ENCODE measurements around the gene INPP5E. TPM values are rescaled to one million over a fixed set of nuclear protein-coding genes. Genes with fewer than 3 reads are reported as not detected.

The INPP5E gene
- polyA plus RNA-seq, 2 of the 4 experiments (the other 2 are of a cell fraction): 5.2 to 11.2 TPM

GRCh38 chr9:136436055-136436634, 3.5 kb downstream of the INPP5E start:
- ATAC-seq (no peak), DNase-seq (ENCODE audit: low read depth in 1 of 2, low spot score in 1 of 2) (no peak), FAIRE-seq (no peak)
- Histone ChIP-seq H3K4me1 (peaks cover 17% of the 10 kb centered on the region), H3K4me3 (no peak overlapping the region), H3K27ac (no peak overlapping the region), H3K4me2 (no peak overlapping the region), H3K9me3 (no peaks in the 10 kb centered on the region)
- POLR2A ChIA-PET: no interaction called here
- CTCF ChIA-PET: interaction anchor here (0.8 to 1.8 kb wide), 4 partner anchors 11 to 73 kb away, joined by 3 read pairs; no protein-coding TSS in a partner anchor
- WGBS (ENCODE audit: missing lambda C conversion rate): 95% methylated on average over 16 of the region's 25 CpGs
- TF ChIP-seq RNF2 (IDR thresholded peaks at IDR 0.05; ENCODE audit: borderline replicate concordance, low read depth) (no peak), MAZ (IDR thresholded peaks at IDR 0.05; ENCODE audit: borderline replicate concordance, low read depth, low read length) (no peak), HDAC2 (IDR thresholded peaks at IDR 0.05) (no peak)

- Histone ChIP-seq H3K9me3 (no peaks in the 10 kb centered on the region), H3K4me3 (no peak overlapping the region), H3K4me1 (peaks cover 13% of the 10 kb centered on the region), H3K4me2 (no peak overlapping the region), H3K27ac (no peak overlapping the region)
- TF ChIP-seq RAD21 (conservative IDR thresholded peaks at IDR 0.05 in 1 of 2, IDR thresholded peaks at IDR 0.05 in 1 of 2): no peak
- TF ChIP-seq, protein P1, sequence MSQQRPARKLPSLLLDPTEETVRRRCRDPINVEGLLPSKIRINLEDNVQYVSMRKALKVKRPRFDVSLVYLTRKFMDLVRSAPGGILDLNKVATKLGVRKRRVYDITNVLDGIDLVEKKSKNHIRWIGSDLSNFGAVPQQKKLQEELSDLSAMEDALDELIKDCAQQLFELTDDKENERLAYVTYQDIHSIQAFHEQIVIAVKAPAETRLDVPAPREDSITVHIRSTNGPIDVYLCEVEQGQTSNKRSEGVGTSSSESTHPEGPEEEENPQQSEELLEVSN (IDR thresholded peaks at IDR 0.05; ENCODE audit: borderline replicate concordance, low read depth): no peak
- TF ChIP-seq MAX (IDR thresholded peaks at IDR 0.05): no peak
- no peak for TF ChIP-seq BHLHE40 (IDR thresholded peaks at IDR 0.05; ENCODE audit: low read depth, low read length)
- TF ChIP-seq, protein P2, sequence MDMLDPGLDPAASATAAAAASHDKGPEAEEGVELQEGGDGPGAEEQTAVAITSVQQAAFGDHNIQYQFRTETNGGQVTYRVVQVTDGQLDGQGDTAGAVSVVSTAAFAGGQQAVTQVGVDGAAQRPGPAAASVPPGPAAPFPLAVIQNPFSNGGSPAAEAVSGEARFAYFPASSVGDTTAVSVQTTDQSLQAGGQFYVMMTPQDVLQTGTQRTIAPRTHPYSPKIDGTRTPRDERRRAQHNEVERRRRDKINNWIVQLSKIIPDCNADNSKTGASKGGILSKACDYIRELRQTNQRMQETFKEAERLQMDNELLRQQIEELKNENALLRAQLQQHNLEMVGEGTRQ (IDR thresholded peaks at IDR 0.05): no peak
- TF ChIP-seq, protein P3, sequence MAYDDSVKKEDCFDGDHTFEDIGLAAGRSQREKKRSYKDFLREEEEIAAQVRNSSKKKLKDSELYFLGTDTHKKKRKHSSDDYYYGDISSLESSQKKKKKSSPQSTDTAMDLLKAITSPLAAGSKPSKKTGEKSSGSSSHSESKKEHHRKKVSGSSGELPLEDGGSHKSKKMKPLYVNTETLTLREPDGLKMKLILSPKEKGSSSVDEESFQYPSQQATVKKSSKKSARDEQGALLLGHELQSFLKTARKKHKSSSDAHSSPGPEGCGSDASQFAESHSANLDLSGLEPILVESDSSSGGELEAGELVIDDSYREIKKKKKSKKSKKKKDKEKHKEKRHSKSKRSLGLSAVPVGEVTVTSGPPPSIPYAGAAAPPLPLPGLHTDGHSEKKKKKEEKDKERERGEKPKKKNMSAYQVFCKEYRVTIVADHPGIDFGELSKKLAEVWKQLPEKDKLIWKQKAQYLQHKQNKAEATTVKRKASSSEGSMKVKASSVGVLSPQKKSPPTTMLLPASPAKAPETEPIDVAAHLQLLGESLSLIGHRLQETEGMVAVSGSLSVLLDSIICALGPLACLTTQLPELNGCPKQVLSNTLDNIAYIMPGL (CRISPR knock-in tag; IDR thresholded peaks at IDR 0.05; ENCODE audit: borderline replicate concordance): no peak
- TF ChIP-seq CEBPB (IDR thresholded peaks at IDR 0.05): no peak
- TF ChIP-seq GATA3 (IDR thresholded peaks at IDR 0.05; ENCODE audit: borderline replicate concordance): no peak
- no peak for TF ChIP-seq FOSB (CRISPR knock-in tag; IDR thresholded peaks at IDR 0.05)
- ChIA-PET POLR2A (no interaction called here), CTCF (interaction anchor here (1.0 to 1.9 kb wide), 6 partner anchors 10 to 192 kb away, joined by 3 to 9 read pairs (median 4); no protein-coding TSS in a partner anchor)
- FAIRE-seq (no peak), ATAC-seq (no peak), DNase-seq (ENCODE audit: low read depth in 1 of 2, low spot score in 1 of 2) (no peak)
- 87% methylated on average over 7 of the region's 17 CpGs for WGBS (ENCODE audit: missing lambda C conversion rate)
Measured at GRCh38 chr9:136434580-136435169, 5.0 kb downstream of the INPP5E start.

DNA sequence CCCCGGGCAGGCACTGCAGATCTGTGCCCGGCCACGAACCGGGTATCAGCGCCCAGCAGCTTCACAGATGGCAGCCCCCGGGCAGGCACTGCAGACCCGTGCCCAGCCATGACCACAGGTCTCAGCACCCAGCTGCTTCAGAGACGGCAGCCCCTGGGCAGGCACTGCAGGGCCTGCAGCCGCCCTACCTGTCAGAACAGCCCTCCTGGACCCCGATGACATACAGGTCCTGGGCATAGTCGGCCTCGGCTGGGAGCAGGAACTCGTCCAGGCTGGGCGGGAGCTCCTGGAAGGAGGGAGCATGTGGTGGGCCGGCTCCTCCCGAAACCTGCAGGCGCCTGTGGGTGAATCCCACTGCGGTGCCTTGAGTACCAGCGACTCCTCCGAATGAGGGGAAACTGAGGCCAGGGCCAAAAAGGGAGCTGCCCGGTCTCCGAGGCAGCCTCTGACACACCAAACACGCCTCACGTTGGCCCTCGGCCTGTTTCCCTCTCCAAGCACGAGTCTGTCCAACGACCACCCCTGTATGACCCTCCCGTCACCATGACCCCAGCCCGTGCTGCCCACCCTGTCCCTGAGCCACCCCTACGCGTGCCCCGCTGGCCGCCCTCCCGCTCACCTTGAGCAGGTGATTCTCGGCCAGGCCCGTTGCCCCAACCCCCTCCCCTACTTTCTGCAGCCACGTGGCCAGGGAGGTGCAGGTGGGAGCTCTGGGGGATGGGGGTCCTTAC, 5.6 kb downstream of the INPP5E start:
- Histone ChIP-seq H3K4me2 (no peak overlapping the region), H3K4me3 (no peak overlapping the region), H3K27ac (no peak overlapping the region), H3K9me3 (no peaks in the 10 kb centered on the region), H3K4me1 (peaks cover 13% of the 10 kb centered on the region)
- DNase-seq (ENCODE audit: low read depth in 1 of 2, low spot score in 1 of 2): no peak
- no peak for ATAC-seq
- ChIA-PET CTCF (interaction anchor here (1.0 to 1.9 kb wide), 8 partner anchors 9 to 198 kb away, joined by 3 to 9 read pairs (median 4); no protein-coding TSS in a partner anchor), POLR2A (no interaction called here)
- FAIRE-seq: no peak
- WGBS (ENCODE audit: missing lambda C conversion rate): 93% methylated on average over 24 of the region's 37 CpGs
- TF ChIP-seq ZSCAN20 (CRISPR knock-in tag; IDR thresholded peaks at IDR 0.05): no peak
- TF ChIP-seq, protein P1 (IDR thresholded peaks at IDR 0.05; ENCODE audit: borderline replicate concordance, low read depth): no peak
- TF ChIP-seq FOXS1 (CRISPR knock-in tag; IDR thresholded peaks at IDR 0.05): no peak
- TF ChIP-seq TFCP2L1 (CRISPR knock-in tag; IDR thresholded peaks at IDR 0.05): no peak
- TF ChIP-seq RFX5 (IDR thresholded peaks at IDR 0.05): no peak
- TF ChIP-seq JUN (IDR thresholded peaks at IDR 0.05): no peak
